ENCODE data around the gene ELF1.

The ELF1 gene

GRCh38 chr13:41006978-41007743, 12.0 kb downstream of the ELF1 start:
- DNase-seq (ENCODE audit: low spot score): peak; percentile 46

DNA sequence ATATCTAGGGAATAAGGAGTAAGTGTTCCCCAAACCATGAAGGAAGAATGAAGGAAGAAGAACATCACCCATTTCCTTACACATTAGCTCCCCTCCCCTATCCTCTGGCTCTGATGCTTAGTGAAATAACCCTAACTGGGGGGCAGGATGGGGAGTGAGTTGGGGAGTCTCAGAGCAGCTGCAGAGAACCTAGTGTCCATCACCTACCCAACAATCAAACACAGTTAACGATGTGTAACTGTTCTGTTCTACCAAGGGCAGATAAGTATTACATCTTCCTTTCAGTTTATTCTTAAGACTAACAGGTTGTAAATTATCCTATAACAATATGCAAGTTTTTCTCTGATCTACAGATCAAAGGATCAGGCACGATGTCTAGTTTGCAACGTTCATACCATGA, 12.8 kb downstream of the ELF1 start:
- DNase-seq (ENCODE audit: low spot score): no peak

- no peak for DNase-seq (ENCODE audit: low spot score)
Observed at GRCh38 chr13:41005704-41006103, 13.4 kb downstream of the ELF1 start.

- DNase-seq (ENCODE audit: low spot score): peak; percentile 42
Observed at GRCh38 chr13:41004875-41005693, 14.0 kb downstream of the ELF1 start.

GRCh38 chr13:41002606-41003005, 16.5 kb downstream of the ELF1 start:
- DNase-seq (ENCODE audit: low spot score): no peak

DNA sequence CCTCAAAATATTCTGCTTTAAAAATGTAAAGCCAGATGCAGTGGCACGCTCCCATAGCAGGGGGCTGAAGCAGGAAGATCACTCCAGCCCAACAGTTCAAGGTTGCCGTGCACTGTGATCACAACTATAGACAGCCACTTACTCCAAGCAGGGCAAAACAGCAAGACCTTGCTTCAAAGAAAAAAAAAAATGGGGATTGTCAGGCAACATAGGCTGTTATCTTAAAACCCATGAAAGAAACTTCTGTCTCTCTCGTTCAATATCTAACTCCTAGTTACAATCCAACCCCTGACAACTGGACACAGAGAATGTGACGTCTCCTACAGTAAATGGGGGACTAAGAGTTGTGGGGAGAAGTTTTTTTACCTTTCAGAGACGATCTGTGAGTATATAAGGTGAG, 17.4 kb downstream of the ELF1 start:
- DNase-seq (ENCODE audit: low spot score): no peak

DNA sequence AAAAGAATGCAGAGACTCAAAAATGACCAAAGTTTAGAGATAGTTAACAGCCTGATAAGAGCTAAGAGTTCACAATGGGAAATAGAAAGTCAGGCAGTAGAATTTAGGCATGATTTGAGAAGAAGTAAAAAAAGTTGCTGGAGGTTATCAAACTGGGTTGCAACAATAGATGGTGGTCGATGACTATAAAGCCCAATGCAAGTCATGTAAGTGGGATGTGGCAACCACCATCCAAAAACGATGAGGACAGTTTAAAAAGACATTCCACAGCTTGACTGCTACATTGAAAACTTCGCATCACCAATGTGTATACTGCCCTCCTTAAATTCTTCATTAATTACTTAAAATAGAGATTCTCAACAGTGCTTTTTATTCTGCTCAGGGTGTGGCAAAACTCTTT, 19.7 kb downstream of the ELF1 start:
- no peak for DNase-seq (ENCODE audit: low spot score)

GRCh38 chr13:40996426-40997092, 22.6 kb downstream of the ELF1 start:
- no peak for DNase-seq (ENCODE audit: low spot score)

- no peak for DNase-seq (ENCODE audit: low spot score)
Observed at GRCh38 chr13:40995997-40996396, 23.1 kb downstream of the ELF1 start.

DNA sequence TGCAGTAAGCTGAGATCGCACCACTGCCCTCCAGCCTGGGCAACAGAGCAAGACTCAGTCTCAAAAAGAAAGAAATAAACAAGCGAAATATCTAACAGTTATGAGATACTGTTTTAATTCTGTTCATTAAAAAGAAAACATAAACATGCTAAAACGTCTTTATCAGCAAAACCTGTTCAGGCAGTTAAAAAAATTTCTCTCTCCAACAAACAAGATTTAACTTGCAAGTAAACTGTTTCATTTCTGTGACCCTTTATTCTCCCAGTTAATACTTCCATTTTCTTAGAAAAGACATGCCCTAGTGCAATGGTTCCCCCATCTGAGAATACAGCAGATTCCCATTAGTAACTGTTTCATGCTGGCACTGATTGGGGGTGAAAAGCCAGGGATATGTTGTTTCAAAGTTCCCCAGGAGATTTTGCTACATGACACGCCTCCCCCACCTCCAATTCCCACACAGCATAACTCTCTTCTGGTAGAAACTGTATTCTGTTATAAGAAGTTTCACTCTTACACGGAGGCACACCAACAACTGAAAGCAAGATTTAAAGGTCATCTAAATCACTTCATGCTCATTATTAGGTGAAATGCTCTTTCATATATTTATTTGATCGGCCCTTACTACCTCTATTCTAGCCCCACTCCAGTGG, 24.4 kb downstream of the ELF1 start:
- no peak for DNase-seq (ENCODE audit: low spot score)

- DNase-seq (ENCODE audit: low spot score): no peak
Observed at GRCh38 chr13:40993987-40994386, 25.1 kb downstream of the ELF1 start.

- DNase-seq (ENCODE audit: low spot score): no peak
Observed at GRCh38 chr13:40992678-40993518, 26.2 kb downstream of the ELF1 start.

- no peak for DNase-seq (ENCODE audit: low spot score)
Observed at GRCh38 chr13:40987606-40988280, 31.4 kb downstream of the ELF1 start.

GRCh38 chr13:40986101-40986856, 32.8 kb downstream of the ELF1 start:
- no peak for DNase-seq (ENCODE audit: low spot score)

GRCh38 chr13:40985381-40986100, 33.6 kb downstream of the ELF1 start:
- DNase-seq (ENCODE audit: low spot score): no peak

DNA sequence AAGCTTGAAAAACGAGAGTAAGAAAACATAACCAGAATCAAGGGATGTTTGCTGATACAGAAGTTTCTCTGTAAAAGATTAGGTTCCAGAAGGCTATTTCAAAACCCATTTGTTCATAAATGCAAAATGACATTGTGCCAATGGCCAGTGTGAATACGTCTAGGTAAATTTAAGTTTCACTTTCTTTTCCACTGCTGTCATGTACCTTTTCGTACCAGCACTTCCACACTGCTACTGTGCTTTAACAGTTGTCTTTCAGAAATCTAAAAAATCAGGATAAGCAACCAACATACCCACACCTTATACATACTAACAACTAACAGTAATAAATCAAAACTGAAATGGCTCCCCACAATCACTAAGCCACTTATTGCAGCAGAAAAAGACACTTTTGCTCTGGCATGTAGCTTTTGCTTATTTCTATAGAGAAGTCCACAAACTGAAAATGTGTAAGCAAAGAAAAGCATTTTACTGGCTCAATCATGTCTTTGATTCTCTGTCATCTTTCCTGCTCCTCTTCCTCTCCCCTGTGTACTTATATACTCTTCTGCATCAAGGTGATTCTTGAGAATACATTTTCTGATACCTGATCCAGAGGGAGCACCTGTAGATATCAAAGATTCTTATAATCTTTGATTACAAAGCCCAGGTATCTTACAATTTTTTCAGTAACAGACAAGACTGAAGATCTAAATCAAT, 34.3 kb downstream of the ELF1 start:
- no peak for DNase-seq (ENCODE audit: low spot score)

GRCh38 chr13:40983725-40984667, 35.1 kb downstream of the ELF1 start:
- no peak for DNase-seq (ENCODE audit: low spot score)

DNA sequence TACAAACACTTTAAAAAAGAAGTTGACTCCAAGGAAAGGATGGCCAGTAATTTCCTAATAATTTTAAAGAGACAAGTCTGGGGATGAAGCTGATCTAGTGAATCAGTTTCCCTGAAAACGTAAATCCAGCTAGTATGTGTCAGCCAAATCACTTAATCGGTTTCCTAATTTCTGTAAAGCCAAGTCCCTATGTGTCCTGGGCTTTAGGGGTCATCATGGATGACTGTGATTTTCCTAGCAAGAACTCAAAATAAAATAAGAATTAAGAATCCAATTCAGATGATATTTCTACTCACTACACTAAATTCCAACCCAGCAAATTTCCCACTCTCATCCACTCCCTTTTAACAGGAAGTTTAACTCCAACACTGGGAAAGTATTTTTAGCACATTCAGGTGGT, 35.9 kb downstream of the ELF1 start:
- DNase-seq (ENCODE audit: low spot score): no peak
